Measurements from ENCODE around the gene SLC13A5.

The SLC13A5 gene

GRCh38 chr17:6684460-6684783, 28.7 kb downstream of the SLC13A5 start:
- no peak for DNase-seq (ENCODE audit: low read depth in 2 of 2)

GRCh38 chr17:6683730-6684459, 29.3 kb downstream of the SLC13A5 start:
- no peak for DNase-seq (ENCODE audit: low read depth in 2 of 2)

- DNase-seq (ENCODE audit: low read depth in 2 of 2), result no peak
Observed at GRCh38 chr17:6683081-6683684, 30.0 kb downstream of the SLC13A5 start.

GRCh38 chr17:6682339-6682738, 30.8 kb downstream of the SLC13A5 start:
- DNase-seq (ENCODE audit: low read depth in 2 of 2), result no peak

GRCh38 chr17:6681671-6682070, 31.5 kb downstream of the SLC13A5 start:
- no peak for DNase-seq (ENCODE audit: low read depth in 2 of 2)

GRCh38 chr17:6681176-6681575, 32.0 kb downstream of the SLC13A5 start:
- DNase-seq (ENCODE audit: low read depth in 2 of 2), result no peak

- DNase-seq (ENCODE audit: low read depth in 2 of 2), result no peak
Observed at GRCh38 chr17:6679241-6679640, 33.9 kb downstream of the SLC13A5 start.

GRCh38 chr17:6677946-6678345, 35.2 kb downstream of the SLC13A5 start:
- DNase-seq (ENCODE audit: low read depth in 2 of 2), result no peak

- DNase-seq (ENCODE audit: low read depth in 2 of 2), result no peak
Observed at GRCh38 chr17:6677158-6677831, 35.9 kb downstream of the SLC13A5 start.

- no peak for DNase-seq (ENCODE audit: low read depth in 2 of 2)
Observed at GRCh38 chr17:6676802-6677157, 36.4 kb downstream of the SLC13A5 start.

GRCh38 chr17:6675201-6675825, 37.9 kb downstream of the SLC13A5 start:
- DNase-seq (ENCODE audit: low read depth in 2 of 2), result no peak

GRCh38 chr17:6674586-6674985, 38.6 kb downstream of the SLC13A5 start:
- DNase-seq (ENCODE audit: low read depth in 2 of 2), result no peak

- no peak for DNase-seq (ENCODE audit: low read depth in 2 of 2)
Observed at GRCh38 chr17:6671431-6671830, 41.7 kb downstream of the SLC13A5 start.

GRCh38 chr17:6670999-6671398, 42.2 kb downstream of the SLC13A5 start:
- DNase-seq (ENCODE audit: low read depth in 2 of 2), result no peak

GRCh38 chr17:6670571-6670970, 42.6 kb downstream of the SLC13A5 start:
- DNase-seq (ENCODE audit: low read depth in 2 of 2), result no peak

- DNase-seq (ENCODE audit: low read depth in 2 of 2), result no peak
Observed at GRCh38 chr17:6669479-6670212, 43.5 kb downstream of the SLC13A5 start.

GRCh38 chr17:6668727-6669425, 44.3 kb downstream of the SLC13A5 start:
- DNase-seq (ENCODE audit: low read depth in 2 of 2), result no peak

GRCh38 chr17:6668219-6668618, 45.0 kb downstream of the SLC13A5 start:
- no peak for DNase-seq (ENCODE audit: low read depth in 2 of 2)

- no peak for DNase-seq (ENCODE audit: low read depth in 2 of 2)
Observed at GRCh38 chr17:6667516-6667915, 45.7 kb downstream of the SLC13A5 start.

GRCh38 chr17:6666557-6666956, 46.6 kb downstream of the SLC13A5 start:
- no peak for DNase-seq (ENCODE audit: low read depth in 2 of 2)

GRCh38 chr17:6666077-6666521, 47.1 kb downstream of the SLC13A5 start:
- peak in 1 of 2 donors; percentile 34 for DNase-seq (ENCODE audit: low read depth in 2 of 2)
